WERI-Rb-1 (cell line): ENCODE results near the gene RAB39B.
"Not testable (repeated sequence)": the region's sequence is repeated elsewhere in the genome, so short reads cannot be mapped to it uniquely, and the experiment has no call there.

ENCODE experiments used
- DNase-seq: peaks from one replicate; pipeline ENCODE4 v3.0.0-alpha.2; 2020
- H3K27ac ChIP-seq: fragments of 250-450 bp; sonication (Bioruptor Pico); 2 replicates; pipeline ENCODE4 v1.5.1; 2020; ENCODE audit warnings: mild to moderate bottlenecking, moderate library complexity
- H3K27me3 ChIP-seq: fragments of 250-450 bp; sonication (Bioruptor Pico); 2 replicates; pipeline ENCODE4 v1.5.1; 2021; ENCODE audit warnings: mild to moderate bottlenecking, low read depth, moderate library complexity; ENCODE audit not compliant: insufficient read depth, severe bottlenecking
- H3K36me3 ChIP-seq: fragments of 250-450 bp; sonication (Bioruptor Pico); 2 replicates; pipeline ENCODE4 v1.5.1; 2020; ENCODE audit warnings: mild to moderate bottlenecking, moderate library complexity
- H3K4me3 ChIP-seq: 2 replicates; pipeline ENCODE4 v1.5.1; 2011; ENCODE audit warnings: low read depth, mild to moderate bottlenecking, control low read depth, low read length
- H3K9me3 ChIP-seq: fragments of 250-450 bp; sonication (Bioruptor Pico); 2 replicates; pipeline ENCODE4 v1.5.1; 2021; ENCODE audit warnings: mild to moderate bottlenecking, moderate library complexity; ENCODE audit not compliant: severe bottlenecking
- CTCF ChIP-seq: IDR thresholded peaks from 2 replicates; pipeline ENCODE4 v1.5.1; 2011; ENCODE audit warnings: low read depth, mild to moderate bottlenecking, control low read depth, inconsistent platforms, low read length

Gene RAB39B

DNA sequence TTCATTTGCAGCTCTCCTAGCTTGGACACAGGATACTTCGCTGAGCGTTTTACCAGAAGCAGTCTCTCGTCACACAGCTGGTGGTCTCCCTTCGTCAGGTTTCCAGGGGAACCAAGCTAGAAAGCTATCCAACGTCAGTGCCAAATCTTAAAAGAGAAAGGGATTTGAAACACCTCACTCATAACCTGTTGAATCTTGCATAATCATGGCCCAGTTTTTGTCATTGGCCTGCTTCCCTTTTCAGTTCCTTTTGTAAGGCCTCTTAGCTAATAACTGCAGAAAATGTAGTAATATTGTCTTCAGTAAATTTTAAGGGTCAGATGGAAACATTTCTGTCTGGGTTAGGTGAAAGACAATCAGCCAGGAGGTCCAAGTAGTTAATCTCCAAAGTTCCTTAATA, 22.0 kb downstream of the RAB39B start:
- no peak for DNase-seq
- no peak overlapping the region for H3K27ac ChIP-seq
- H3K27me3 ChIP-seq = no peaks in the 10 kb centered on the region

GRCh38 chrX:155237719-155238118, 26.6 kb downstream of the RAB39B start:
- TF ChIP-seq CTCF = no peak
- no peak for DNase-seq
- Histone ChIP-seq H3K4me3 (no peak overlapping the region), H3K9me3 (no peaks in the 10 kb centered on the region), H3K36me3 (peaks cover 47% of the 10 kb centered on the region), H3K27me3 (no peaks in the 10 kb centered on the region), H3K27ac (no peak overlapping the region)

More for the DNA sequence above, 22.0 kb downstream of the RAB39B start:
- no peak for TF ChIP-seq CTCF
- H3K4me3 ChIP-seq = no peak overlapping the region
- peaks cover 10% of the 10 kb centered on the region for H3K36me3 ChIP-seq
- H3K9me3 ChIP-seq = no peaks in the 10 kb centered on the region

GRCh38 chrX:155235891-155236290, 28.4 kb downstream of the RAB39B start:
- Histone ChIP-seq H3K27ac (no peak overlapping the region), H3K27me3 (no peaks in the 10 kb centered on the region), H3K4me3 (no peak overlapping the region), H3K9me3 (no peaks in the 10 kb centered on the region), H3K36me3 (peaks cover 63% of the 10 kb centered on the region)
- DNase-seq = no peak
- TF ChIP-seq CTCF = no peak

DNA sequence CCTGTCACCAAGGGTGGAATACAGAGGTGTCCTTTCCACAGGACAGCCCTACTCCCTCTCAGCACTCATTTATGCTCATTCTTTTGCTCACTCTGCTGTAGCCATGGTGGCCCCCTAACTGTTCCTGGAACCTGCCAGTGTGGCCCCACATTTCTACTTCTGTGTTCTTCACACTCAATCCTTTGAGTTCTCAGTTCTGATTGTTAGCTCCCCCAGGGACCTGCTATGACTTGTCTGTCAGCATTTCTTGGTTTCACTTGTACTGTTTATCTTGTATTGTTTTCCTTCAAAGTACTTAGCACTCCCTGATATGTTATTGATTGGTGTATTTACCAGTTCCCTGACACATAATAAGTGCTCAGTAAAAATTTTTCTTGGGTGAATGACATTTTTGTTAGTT, 33.1 kb downstream of the RAB39B start:
- no peak overlapping the region for H3K27ac ChIP-seq
- no peaks in the 10 kb centered on the region for H3K9me3 ChIP-seq
- DNase-seq = no peak
- TF ChIP-seq CTCF = no peak
- H3K4me3 ChIP-seq = no peak overlapping the region
- H3K36me3 ChIP-seq = peaks cover 78% of the 10 kb centered on the region
- no peaks in the 10 kb centered on the region for H3K27me3 ChIP-seq

DNA sequence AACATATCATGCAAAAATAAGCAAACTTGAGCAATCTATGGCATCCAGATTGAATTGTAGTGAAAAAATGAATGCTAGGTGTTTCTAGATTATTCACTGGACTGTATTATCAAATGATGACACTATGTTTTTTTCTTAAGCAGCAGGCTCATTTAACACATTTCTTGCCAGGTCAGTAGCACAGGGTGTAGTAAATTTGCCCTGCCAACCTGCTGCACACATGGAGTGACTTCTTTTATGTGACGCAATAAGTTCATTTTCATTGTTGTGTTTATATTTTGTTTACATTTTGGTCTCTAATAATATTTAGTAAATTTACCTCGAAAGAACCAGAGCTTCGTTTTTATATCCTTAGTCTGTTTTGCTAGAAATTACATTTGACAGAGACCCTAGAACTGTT, 38.5 kb downstream of the RAB39B start:
- TF ChIP-seq CTCF = no peak
- Histone ChIP-seq H3K9me3 (no peaks in the 10 kb centered on the region), H3K27me3 (peaks cover 9% of the 10 kb centered on the region), H3K4me3 (no peak overlapping the region), H3K36me3 (peaks cover 68% of the 10 kb centered on the region), H3K27ac (no peak overlapping the region)
- DNase-seq = no peak

GRCh38 chrX:155223746-155224145, 40.5 kb downstream of the RAB39B start:
- peaks cover 62% of the 10 kb centered on the region for H3K36me3 ChIP-seq

More at GRCh38 chrX:155223746-155224145, 40.5 kb downstream of the RAB39B start:
- not testable (repeated sequence) for DNase-seq, H3K27ac ChIP-seq, H3K9me3 ChIP-seq, H3K27me3 ChIP-seq, H3K4me3 ChIP-seq
